ENCODE measurements around the gene AMPD2.
A peak's percentile ranks its signal among the peaks of the same experiment; 100 is the strongest.

Gene AMPD2

GRCh38 chr1:109630898-109631512 is 11.4 kb downstream of the AMPD2 start:
- DNase-seq (ENCODE audit: low read depth), result no peak

- DNase-seq (ENCODE audit: low read depth), result no peak
Measured at GRCh38 chr1:109631513-109632505, 12.2 kb downstream of the AMPD2 start.

- no peak for DNase-seq (ENCODE audit: low read depth)
Measured at GRCh38 chr1:109632671-109633346, 13.2 kb downstream of the AMPD2 start.

DNA sequence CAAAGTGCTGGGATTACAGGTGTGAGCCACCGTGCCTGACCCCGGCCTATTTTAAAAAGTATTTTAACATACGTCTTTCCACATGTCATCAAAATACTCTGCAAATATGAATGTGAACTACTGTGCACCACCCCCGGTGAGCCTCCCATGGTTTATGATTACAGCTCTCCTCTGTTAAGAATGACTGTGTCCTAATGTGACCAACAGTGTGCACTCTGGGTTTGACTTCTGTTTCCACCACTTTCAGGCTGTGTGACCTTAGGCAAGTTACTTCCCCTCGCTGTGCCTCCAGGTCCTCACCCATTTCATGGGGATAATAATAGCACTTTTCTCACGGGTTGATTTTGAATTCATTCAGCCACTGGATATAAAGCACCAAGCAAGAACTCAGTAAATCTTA is 14.7 kb downstream of the AMPD2 start:
- no peak for DNase-seq (ENCODE audit: low read depth)

DNA sequence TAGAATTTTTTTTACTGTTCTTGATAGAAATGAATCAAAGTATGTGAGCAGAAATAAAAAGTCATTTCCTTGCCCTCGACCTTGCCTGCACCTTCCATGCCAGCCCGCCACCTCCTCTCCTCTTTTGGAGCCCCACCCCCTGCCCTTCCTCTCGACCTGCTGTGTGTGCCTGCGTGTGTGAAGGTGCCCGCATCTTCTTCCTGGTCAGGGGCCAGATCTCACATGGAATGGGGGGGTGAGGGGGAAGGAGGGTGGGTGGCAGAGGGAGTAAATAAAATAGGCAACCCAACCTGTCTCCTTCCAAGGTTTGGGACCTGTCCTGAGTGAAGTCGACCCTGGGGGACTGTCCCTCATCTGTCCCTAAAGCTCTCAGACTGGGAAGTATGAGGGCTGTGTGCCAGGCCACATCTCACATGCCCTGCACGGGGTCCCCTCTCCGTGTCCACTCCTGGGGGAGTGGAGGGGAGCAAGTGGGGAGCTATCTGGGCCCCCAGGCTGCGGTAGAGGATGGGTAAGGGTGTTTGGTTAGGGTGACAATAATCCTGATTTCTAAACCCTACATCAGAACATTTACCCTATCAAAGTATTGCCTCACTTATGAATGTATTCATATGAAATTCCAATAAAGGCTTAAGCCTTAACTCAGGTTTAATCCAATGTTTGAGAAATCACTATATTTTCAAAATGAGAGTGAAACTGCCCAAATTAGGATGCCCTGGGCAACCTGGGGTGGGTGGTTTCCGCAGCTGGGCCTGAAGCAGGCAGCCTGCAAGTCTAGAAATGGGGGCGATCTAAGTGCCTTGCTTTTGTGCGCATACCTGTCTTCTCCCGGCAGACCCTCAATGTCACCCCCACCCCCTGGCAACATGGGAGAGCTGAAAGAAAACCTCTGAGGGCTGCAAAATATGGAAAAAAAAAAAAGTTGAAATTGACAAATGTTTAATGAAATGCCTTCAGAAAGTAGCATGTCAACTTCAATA is 15.4 kb downstream of the AMPD2 start:
- no peak for DNase-seq (ENCODE audit: low read depth)

- DNase-seq (ENCODE audit: low read depth), result no peak
Measured at GRCh38 chr1:109635862-109636200, 16.2 kb downstream of the AMPD2 start.

DNA sequence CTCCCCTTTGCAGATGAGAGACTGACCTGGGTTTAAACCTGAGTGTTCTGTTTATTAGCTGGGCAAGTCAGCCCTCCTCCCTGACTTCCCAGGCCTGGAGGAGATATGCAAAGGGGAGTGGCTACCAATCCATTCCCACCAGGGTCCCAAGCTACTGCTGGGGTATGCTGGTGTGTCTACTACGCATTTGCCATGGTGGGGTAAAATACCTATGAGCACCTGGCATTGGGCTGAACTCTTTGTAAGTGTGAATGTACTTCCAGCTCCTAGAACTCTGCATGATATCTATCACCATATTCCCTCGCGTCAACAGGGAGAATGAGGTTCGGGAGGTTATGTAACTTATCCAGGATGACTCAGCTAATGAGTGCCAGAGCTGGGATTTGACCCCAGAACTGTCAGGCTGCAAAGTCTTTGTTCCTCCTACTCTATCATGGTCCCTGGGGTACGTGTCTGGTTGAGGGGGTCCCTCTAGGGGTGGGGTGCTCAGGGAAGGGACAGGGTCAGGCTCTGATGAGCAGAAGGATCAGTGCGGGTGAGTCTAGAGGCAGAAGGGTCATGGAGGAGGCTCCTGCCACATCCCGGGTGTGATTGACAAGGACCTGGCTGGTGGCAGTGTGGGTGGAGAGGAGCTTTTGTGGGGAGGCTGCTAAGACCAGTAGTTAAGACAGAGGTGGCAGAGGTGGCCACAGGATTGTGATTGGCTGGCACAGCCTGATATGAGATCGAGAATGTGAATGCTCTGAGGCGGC is 16.7 kb downstream of the AMPD2 start:
- no peak for DNase-seq (ENCODE audit: low read depth)

- no peak for DNase-seq (ENCODE audit: low read depth)
Measured at GRCh38 chr1:109637446-109637845, 17.8 kb downstream of the AMPD2 start.

- no peak for DNase-seq (ENCODE audit: low read depth)
Measured at GRCh38 chr1:109639063-109639840, 19.6 kb downstream of the AMPD2 start.

- no peak for DNase-seq (ENCODE audit: low read depth)
Measured at GRCh38 chr1:109639841-109640184, 20.2 kb downstream of the AMPD2 start.

DNA sequence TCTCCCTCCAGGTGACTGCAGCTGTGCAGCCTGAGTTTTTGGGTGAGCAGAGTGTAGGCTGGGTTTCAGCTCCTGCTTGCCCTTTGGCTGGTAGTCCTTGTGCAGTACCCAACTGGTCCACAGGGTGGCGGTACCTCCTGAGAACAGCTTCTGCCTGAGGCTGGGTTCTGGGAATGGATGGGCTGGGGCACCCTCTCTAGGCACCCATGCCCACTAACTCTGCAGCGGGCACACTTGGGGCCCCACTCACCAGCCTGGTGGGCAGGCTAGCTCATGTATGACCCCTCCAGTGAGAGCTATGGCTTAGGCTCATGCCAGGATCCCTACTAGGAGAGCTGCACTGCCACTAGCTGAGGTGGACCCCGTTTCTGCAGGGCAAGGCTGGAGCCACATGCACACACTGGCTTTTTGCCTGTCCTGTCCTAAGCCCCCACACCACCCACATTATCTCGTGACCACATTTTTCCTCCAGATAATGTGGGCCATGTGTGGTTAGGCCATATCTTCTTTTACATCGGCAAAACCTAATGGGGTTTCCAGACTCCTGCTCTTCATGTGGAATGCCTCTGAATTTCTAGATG is 20.7 kb downstream of the AMPD2 start:
- DNase-seq (ENCODE audit: low read depth), result peak; percentile 93

GRCh38 chr1:109641078-109641740 is 21.6 kb downstream of the AMPD2 start:
- no peak for DNase-seq (ENCODE audit: low read depth)

GRCh38 chr1:109641861-109642260 is 22.2 kb downstream of the AMPD2 start:
- no peak for DNase-seq (ENCODE audit: low read depth)

GRCh38 chr1:109642626-109643025 is 23.0 kb downstream of the AMPD2 start:
- DNase-seq (ENCODE audit: low read depth), result no peak

DNA sequence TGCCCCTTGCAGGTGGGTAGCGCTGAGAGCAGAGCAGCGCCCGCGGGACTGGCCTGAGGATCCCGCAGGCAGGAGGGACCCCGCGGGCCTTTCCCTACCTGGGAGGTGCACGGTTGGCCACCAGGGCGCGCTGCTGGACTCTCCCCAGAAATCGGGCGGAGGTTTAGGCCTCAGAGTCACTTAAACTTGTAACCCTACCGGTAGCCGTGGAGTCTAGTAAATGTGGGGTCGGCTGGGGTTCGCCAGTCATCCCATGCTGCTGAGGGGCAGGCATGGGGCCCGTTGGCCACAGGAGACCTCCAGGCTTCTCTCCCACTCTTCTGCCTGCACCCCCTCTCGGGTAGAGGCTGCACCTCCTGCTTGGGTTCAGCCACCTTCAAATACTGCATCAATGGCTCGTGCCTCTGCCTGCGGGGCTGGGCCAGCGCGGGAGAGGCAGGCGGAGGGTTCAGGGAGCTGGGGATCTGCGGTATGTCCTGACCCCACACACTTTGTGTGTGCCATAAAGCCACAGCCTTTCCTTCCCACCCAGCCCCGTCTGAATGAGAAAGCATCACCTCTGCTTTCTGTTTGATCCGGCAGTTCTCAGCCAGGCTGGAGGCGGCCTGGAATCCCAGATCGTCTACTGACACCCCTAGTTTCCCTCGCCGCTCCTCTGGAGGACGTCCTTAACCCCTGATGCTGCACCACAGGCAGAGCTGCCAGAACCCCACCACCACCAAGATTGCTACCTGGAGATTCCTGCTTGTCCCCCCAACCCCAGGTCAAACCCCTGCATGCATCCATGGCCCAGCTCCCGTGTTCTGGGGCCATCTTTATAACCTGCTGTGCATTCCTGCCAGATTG is 24.0 kb downstream of the AMPD2 start:
- peak; percentile 82 for DNase-seq (ENCODE audit: low read depth)

- DNase-seq (ENCODE audit: low read depth), result no peak
Measured at GRCh38 chr1:109644670-109645069, 25.0 kb downstream of the AMPD2 start.

- no peak for DNase-seq (ENCODE audit: low read depth)
Measured at GRCh38 chr1:109649491-109649914, 29.9 kb downstream of the AMPD2 start.

- DNase-seq (ENCODE audit: low read depth), result no peak
Measured at GRCh38 chr1:109650609-109651008, 31.0 kb downstream of the AMPD2 start.

Data from stimulated activated CD8-positive, alpha-beta memory T cell treated with anti-CD3 and anti-CD28 coated beads, Interleukin-15, amount 100 ng/mL, for 1 hour (primary cell).